Measurements from ENCODE around the gene ZNF280A.

DNA sequence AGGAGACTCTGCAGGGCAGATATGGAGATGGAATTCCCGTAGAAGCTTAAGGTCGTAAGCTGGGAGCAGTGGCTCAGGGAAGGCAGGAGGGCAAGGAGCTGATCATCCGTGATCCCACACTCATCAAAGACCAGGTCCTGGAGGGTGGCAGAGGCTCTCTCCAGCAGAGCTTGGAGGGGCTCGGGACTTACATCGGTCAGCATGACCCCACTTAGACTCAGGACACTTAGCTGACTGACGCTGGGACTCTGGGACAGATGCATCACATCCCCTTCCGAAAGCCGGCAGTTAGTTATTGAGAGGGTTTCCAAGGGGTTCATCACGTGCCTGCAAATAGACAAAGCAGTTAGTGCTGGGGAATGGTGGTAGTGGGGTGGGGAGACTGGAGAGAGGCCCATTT lies 28.2 kb upstream of the ZNF280A start:
- no peak for TF ChIP-seq POLR2AphosphoS5 (IDR thresholded peaks at IDR 0.05; ENCODE audit: borderline replicate concordance, low read depth, low read length)
- TF ChIP-seq EZH2 (IDR thresholded peaks at IDR 0.05): no peak
- TF ChIP-seq FOXP2 (optimal IDR thresholded peaks at IDR 0.05; ENCODE audit: control extremely low read depth, extremely low read length, insufficient read depth): no peak

Data from SK-N-MC (cell line).